ENCODE measurements around the gene C20orf204.

Gene C20orf204

DNA sequence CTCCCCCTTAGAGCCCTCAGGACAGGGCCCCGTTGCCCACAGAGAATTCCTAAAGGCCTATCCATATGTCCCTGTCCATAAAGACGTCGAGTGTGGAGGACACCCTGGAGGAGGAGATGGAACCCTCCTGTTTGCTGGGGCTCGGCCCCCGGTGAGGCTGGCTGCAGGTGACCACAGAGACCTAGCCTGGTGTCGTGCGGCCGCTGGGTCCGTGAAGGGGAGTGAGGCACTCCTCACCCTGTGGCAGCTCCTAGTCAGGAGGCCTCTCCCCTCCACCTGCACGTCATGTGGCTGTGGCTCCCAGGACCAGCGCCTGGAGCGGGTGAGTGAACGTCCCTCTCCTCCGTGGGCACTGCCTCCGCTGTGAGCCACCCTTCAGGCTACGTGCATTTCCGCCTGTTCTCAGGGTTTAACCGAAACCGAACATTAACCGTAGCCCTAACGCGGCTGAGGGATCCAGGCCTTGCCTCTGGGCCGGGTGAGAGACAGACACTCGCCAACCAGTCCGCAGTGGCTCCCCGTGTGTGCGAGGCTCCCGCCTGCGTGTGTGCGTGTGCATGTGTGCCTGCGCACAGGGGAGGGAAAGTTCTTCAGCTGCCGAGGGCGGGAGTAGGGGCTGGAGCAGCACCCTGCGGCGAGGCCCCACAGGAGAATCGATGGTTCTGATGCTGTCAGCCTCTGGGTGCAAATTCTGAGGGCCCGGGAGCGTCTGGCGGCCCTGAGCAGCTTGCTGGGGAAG, 21.1 kb downstream of the C20orf204 start:
- DNase-seq = no peak

DNA sequence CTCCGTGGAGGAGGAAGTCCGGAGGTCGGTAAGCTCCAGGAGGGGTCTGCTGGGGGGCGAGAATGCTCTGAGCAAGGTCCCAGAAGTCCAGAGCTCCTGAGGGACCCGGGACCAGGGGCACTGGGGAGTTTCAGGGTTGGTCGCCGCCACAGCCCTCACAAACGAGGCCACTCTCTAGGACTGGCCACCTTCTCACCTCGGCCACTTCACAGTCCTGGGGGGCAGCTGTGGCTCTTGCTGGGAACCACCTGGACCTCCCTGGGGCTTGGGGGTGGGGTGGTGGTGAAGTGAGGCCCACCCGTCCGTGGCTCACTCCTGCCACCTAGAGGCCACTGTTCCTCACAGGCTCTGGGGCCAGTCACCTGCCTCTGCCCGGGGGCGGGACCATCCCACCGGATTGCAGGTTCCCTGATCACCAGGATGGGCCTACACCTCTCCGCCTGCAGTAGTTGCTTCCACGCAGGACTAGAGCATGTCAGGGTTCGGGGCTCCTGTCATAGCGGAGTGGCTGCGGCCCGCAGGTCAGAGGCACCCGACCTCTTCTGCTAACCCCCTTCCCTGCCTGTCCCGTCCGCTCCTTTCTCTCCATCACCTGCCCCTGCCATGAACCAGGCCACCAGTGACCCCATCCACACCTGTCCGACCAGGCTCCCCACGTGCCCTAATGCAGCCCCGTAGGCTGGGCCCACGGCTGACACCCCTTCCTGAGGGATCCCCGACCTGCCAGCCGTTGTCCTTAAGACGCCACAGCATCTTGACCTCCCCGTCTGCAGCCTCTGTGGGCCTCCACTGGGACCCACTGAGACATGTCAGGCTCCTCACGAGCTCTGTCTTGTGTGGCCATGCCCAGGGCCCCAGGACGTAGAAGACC, 21.9 kb downstream of the C20orf204 start:
- peak; percentile 39 for DNase-seq

DNA sequence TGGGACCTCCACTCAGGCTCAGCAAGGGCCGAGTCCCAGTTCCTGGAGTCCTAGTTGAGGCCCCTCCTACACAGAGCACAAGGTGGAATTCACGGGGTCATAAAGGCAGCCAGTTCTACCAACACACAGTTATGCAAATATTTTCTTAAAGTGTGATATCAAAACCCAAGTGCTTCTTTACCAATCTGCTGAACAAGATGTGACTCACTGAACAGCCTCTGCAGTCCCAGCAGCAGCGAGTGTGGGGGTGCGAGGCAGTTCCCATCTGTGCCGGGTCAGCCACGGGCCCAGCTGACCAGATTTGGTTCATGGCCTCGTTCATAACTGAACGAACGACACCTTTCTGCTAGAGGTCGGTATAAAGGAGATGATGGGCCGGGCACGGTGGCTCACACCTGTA, 22.6 kb downstream of the C20orf204 start:
- no peak for DNase-seq

DNA sequence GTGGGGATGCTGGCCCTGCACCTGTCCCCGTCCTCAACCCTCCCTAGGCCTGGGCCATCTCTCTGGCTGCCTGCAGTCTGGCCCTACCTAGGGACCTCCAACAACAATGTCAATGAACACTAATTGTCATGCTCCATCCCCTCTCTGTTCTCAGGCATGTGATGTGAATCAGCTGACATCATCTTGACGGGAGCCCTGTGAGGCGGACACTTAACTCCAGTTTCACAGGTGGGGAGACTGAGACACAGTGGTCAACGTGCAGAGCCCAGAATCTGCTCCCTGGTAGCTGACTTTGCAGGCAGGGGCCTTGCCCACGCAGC, 26.3 kb downstream of the C20orf204 start:
- peak; percentile 67 for DNase-seq

DNA sequence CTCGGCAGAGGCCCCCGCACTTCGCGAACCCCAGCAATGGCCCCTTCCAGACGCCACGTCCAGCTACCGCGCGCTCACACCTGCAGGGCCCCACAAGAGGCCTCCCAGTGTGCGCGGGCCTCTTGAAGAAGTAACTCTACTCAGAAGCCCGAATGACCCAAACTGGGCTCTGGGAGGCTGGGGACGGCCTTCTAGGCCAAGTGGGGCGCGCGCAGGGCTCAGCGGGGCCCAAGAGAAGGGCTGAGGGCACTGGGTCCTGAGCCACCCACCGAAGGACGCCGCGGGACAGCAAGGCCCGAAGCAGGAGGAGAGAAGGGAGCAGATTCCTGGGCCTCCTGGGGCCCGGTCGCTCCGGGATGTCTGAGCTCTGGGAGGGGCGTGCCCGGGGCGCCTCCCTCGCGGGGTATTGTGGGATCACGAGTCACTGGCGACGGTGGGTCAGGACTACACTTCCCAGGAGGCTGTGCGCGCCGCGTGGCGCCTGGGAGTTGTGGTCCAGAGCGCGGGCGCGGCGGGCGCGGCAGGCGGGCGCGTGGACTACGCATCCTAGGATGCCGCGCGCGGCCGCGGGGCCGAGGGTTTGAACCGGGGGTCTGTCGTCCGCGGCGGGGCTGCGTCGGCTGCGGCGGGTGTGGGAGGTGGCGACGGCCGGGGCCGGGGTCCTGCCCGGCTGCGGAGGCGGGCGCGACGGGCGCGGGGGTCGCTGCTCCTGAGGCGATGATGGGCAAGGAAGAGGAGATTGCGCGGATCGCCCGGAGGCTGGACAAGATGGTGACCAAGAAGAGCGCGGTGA, 26.8 kb downstream of the C20orf204 start, which contains the start of gene TCEA2:
Gene TCEA2, plus strand, starts transcription at position 603 of the 793 bp plus-strand sequence. Its CDS starts 115 bp downstream, at position 718.
- DNase-seq = peak; percentile 96

DNA sequence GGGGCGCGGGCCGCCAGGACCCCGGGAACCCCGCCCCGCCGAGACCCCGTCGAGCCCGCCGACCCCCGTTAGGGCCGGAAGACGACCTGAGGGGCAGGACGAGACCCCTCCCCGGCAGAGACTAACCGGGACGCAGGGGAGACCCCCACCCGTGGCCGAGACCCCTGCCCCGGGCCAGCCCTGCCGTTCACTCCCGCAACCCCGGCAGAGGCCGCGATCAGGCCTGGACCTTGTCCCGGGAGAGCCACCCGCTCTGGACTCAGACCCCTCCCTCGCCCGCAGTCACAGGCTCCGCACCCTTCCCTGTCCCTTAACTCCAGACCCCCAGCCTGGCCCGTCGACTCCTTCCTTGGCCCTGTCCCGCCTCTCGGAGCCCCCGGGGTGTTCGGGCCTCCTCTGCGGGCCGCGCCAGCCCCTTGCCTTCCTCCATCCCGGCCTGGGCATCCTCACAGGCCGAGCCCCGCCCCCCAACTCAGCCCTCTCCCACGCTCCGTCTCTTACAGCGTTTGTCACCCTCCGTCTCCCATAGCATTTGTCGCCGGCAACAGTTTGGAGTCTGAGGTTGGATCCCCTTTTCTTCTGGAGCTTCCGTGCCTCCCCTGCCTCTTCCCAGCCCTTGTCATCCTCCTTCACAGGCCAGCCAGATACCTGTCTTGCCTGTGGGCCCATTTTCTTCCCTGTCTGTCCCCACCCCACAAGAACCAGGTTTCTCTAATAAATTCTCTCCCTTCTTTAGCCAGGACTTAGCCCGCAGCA, 27.6 kb downstream of the C20orf204 start:
- no peak for DNase-seq

DNA sequence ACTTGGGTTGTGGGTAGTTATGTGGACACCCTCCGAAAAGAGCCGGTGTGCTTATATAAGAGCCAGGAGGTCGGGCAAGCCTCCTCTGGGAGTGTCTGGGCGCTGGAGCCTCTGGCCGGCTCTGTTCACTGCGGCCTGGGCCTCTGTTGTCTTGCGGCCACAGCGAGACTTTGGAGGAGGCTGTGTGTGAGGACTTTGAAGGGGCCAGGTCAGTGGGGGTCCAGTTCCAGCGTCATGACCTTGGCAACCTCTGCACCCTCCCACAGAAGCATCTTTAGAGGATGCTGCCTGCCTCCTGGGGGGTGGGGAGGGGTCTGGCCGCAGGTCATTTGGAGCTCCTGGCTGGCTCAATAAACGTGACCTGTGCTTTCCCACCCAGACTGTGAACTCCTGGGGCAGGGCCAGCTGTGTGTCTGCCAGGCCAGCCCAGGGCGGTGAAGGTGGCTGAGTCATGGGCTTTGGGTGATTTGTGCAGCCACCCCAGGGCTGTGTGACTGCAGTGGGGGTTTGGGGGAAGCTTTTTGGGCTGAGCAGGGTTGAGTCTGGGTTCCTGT, 28.2 kb downstream of the C20orf204 start:
- no peak for DNase-seq

DNA sequence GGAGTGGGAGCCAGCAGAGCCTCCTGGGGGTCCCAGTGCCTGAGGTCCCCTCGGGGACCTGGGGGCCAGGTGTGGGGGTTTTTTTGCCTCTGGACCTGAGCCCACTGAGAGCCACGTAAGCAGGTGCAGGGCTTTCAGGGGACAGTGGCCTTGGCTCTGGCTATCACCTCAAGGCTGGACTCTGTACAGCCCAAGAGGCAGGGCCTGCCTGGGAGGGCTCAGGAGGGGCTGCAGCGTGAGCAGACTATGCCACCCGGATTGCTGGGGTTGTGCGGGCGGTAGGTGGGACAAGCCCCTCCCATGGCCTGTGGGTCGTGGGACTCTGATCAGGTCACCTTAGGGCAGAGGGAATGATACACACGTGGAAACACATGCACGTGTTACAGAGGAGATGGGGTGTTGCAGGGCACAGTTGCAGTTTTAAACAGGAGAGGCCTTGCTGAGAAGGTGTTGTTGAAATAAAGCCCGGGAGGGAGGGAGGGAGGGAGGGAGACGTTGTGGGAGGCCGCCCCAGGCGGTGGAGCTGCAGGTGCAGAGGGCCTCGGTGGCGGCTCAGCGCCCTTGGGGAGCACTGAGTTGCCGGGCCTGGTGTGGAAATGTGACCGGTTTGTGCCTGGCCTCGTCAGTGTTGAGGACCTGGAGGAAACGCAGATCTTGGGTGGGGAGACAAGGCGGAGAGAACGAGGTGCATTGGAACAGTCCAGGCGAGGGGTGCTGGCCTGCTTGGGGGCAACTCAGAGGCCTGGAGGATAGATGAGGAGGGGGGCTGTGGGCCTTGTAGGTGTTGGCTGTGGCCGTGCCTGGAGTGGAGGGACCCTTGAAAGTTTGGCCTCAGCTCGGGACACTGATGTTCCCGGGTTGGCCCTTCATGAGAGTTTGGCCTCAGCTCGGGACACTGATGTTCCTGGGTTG, 29.3 kb downstream of the C20orf204 start:
- DNase-seq = no peak

DNA sequence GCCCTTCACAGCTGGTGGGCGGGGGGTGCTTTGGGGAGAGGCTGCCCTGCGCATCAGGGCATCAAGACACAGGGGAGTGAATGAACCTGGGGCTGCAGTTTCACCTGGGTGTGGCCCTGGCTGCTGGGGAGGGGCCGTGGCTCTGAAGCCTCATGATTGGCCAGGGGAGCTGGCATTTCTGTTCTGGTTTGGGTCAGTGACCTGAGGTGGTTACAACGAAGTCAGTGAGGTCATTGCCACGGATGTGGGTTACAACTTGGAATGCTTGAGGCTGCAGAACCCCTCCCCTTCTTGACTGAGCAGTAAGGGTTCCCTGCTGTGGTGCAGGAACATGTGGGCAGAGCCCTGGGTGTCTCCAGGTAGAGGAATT, 30.0 kb downstream of the C20orf204 start:
- DNase-seq = no peak

DNA sequence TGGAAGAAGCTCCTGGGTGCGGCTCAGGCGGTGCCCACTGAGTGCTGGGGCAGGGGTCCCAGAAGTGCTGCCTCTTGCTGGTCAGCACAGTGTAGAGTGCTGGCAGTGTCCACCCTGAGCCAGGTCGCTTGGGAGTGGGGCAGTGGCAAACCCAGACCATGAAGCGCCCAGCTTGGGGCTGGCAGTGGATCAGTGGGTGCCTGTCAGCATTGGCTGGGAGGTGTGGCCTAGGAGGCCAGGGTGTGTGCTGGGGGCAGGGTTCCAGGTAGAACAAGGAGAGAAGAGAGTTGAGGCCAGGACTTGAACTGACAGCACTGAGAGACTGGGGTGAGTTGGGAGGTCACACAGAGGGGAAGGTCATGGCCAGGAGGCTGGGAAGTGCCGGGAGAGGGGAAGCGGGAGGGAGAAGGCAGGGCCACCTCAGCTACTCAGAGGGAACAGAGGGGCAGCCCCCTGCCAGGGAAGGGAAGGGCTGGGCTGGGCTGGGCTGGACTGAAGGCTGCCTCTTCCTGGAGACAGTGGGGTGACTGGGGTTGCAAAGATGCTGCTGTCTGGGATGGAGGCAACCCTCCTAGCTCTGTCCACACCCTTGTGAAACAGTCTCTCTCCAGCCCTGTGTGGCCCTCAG, 31.1 kb downstream of the C20orf204 start:
- no peak for DNase-seq

DNA sequence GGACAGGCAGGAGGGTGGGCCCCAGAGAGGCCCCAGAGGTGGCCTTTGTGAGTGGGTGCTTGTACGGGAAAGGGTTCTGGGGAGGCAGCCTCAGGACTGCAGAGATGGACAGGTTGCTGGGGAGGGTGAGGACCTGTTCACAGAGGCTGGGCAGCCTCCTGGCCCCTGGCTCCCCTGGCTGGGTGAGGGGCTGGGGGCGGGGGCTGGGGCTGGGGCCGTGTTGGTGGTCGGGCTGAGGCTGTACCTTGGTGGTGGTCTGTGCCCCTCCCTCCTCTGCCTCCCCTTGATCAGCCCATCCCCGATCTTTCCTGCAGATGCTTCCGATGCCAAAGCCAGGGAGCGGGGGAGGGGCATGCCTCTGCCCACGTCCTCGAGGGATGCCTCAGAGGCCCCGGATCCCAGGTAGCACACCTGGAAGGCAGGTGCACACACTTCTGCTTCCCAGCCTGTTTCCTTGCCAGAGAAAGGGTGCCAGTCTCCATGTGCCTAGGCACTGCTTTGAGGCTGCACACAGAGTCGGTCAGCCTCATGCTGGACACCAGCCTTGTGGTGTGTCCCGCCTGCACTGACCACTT, 31.8 kb downstream of the C20orf204 start:
- no peak for DNase-seq

DNA sequence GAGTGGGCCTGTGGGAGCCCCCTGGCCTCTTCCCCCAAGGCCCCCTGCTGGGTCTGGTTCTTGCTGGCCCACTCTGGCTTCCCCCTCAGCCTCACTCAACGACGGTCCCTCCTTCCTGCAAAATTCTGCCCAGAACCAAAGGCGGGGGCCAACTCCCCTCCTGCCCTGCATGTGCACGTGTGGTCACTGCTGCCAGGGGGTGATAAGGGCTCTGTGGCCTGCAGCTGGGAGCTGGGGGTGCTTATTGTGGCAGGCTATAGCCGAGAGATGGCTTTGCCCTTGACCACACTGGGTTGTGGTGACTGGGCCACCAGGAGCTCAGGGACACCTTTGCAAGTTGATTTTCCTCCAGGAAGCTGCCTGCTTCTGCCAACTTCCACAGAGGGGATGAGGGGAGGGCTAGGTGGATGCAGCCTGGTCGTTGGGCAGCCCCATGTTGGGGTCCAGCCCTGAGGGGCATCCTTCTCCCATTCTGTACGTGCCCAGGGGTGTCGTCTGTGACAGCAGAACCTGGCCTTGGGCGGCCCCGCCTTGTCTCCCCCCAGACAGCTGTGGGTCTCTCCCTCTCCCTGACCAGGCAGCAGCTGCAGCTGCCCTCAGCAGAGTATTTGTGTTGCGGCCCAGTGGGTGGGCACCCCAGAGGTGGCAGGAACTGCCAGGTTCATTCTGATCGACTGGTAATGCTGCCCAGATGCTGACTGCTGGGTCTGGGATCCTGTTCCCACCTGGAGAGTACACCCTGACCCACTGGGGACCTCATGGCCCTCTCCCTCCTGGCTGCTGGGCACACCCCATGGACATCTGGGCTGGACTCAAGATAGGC, 32.6 kb downstream of the C20orf204 start:
- no peak for DNase-seq

DNA sequence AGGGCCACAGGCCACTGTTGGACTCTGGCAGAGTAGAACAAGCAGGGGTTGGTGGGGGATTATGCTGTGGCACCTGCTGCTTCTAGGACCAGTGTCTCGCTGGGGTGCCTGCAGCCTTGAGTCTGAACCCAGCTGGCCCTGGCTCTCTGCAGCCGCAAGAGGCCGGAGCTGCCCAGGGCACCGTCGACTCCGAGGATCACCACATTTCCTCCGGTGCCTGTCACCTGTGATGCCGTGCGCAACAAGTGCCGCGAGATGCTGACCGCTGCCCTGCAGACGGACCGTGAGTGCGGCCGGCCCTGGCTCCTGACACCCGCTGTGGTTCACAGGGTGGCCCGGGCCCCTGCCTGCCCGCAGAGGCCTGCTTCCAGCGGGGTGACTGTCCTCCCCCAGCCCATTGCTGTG, 33.2 kb downstream of the C20orf204 start:
- DNase-seq = no peak

DNA sequence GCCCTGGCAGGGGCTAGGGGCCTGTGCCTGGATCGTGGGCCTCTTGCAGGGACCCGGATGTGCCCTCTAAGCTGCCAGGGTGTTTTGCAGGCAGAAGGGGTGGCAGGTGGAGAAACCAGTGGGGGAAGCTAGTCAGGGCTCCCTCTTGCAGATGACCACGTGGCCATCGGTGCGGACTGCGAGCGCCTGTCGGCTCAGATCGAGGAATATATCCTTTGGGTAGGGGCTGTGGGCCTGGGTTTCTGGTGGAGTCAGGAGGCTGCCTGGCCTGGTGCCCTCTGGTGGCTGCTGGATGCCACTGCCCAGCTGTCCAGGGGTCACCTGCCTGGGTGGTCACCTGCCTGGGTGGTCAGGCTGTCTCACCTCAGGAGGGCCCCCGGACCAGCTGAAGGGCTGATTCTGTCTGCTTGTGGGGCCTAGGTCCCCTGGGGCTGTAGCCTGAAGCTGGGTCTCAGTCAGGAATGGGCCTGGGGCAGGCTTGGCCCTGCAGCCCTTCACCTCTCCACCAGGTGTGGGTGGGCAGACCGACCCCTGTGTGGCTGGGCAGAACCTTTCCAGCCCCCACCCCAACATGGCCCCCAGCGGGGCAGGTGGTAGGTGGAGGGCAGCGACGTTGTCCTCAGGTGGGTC, 33.7 kb downstream of the C20orf204 start:
- no peak for DNase-seq

DNA sequence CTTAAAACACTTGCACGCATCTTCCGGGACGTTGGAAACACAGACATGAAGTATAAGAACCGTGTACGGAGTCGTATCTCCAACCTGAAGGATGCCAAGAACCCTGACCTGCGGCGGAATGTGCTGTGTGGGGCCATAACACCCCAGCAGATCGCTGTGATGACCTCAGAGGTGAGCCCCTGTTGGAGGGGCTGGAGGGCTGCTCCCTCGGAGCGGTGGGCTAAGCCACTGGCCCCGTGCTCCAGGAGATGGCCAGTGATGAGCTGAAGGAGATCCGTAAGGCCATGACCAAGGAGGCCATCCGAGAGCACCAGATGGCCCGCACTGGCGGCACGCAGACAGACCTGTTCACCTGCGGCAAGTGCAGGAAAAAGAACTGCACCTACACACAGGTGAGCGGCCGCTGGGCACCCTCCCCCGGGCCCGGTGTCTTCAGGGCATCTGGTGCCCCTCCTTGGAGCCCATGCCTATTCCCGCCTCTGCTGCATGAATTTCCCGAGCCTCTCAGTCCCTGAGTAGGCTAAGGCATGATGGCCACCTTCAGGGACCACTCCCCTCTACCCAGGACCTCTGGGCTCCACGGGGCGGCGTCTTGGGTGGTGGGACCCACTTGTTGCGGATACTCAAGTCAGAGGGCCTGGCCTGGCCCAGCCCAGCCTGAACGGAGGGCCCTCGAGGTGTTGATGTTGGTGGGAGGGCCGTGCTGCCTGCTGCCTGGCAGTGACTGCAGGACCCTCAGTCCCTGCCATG, 34.4 kb downstream of the C20orf204 start:
- no peak for DNase-seq

DNA sequence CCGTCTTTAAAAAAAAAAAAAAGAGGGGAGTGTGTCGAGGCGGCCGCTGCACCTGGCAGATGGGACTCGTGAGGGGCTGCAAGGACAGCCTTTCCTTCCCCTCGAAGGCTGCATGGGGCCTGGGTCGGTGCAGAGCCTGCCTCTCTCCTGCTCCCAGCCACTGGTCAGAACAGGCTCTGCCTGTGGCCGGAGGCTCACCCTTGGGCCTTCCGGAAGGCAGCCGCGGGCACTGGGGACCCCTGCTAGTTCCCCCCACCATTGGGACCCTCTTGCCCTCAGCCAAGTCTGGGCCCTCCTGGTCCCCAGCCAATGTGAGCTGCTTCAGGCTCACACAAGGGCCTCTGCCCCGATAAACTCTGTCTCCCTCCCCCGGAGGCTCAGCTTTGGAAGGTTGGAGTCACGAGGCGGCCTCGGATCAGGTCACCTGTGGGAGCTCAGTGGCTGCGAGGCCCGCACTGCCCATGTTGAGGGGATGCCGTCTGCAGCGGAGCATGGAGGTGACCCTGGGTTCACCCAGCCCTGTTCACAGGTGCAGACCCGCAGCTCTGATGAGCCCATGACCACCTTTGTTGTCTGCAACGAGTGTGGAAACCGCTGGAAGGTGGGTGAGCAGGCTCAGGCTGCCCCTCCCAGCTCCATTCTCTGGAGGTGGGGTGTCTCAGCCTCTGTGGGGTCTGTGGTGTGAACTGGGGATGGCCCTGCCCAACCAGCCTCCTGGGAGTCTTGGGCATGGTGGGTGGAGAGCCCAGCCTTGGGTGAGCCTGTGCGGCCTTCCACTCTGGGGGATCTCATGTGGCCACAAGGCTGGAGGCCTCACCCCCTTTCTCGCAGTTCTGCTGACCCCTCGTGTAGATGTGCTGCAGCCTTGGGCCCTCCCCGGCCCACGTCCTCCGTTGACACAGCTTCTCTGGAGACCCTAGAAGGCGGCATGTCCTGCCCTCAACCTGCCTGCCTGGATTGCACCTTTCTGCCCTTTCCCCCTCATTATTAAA, 35.7 kb downstream of the C20orf204 start:
- DNase-seq = no peak

DNA sequence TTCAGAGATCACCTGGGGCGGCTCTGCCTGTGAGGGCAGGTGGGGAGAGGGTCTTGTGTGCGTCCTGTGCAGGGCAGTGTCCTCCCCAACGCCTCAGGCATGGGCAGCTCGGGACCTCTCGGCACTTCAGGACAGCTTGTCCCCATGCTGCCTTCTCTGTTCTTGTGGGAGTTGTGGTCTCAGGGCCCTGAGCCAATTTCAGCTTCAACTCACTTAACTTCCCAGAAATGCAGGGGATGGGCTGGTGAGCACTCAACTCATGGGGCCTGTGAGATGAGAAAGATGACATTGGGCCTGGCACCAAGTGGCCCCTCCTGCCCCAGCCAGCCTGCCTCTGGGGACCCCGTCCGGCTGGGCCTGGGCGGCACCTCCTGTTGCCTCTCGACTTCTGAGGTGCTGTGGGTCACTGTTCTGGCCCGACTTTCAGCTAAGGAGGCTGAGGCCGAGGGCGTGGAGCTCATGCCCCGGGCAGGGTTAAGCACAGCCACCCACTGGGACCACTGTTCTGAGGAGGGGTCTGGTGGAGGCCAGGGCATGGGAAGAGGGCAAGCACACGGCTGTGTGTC, 36.6 kb downstream of the C20orf204 start:
- no peak for DNase-seq

Measured in midbrain (tissue), 1 donor.